Activated B cell treated with CpG ODN at 0.5 μM for 24 hours (primary cell): ENCODE data around the gene OLFML2A. TPM values are rescaled to one million over a fixed set of nuclear protein-coding genes. Genes with fewer than 3 reads are reported as not detected.

Experiments used
- ATAC-seq: fragments of 200-7000 bp; cut with Tn5 transposase; one replicate; pipeline ENCODE4 v1.10.0; 2021; ENCODE audit warnings: low read depth, mild to moderate bottlenecking, moderate library complexity
- CTCF ChIA-PET: fragments of 350-600 bp; sonication (Branson Sonifier 250); formaldehyde crosslinking; loops from one replicate; lab custom pipeline; 2021; ENCODE audit warnings: antibody characterized with exemption; lab: Charles Lee
- POLR2A ChIA-PET: fragments of 350-600 bp; sonication (Branson Sonifier 250); formaldehyde crosslinking; loops from one replicate; lab custom pipeline; 2021; ENCODE audit warnings: antibody characterized with exemption; lab: Charles Lee
- DNase-seq: peaks from one replicate; pipeline ENCODE4 v3.0.0; 2022
- H3K27ac Mint-ChIP-seq: one replicate; pipeline ENCODE4 v1.8.0; 2020; ENCODE audit warnings: mixed read lengths
- H3K27me3 Mint-ChIP-seq: one replicate; pipeline ENCODE4 v1.8.0; 2021; ENCODE audit warnings: mixed read lengths
- H3K36me3 Mint-ChIP-seq: one replicate; pipeline ENCODE4 v1.8.0; 2021; ENCODE audit warnings: low read depth, mixed read lengths
- H3K4me1 Mint-ChIP-seq: one replicate; pipeline ENCODE4 v1.8.0; 2021; ENCODE audit warnings: mixed read lengths
- H3K4me3 Mint-ChIP-seq: one replicate; pipeline ENCODE4 v1.8.0; 2020; ENCODE audit warnings: mild to moderate bottlenecking, mixed read lengths
- H3K9me3 Mint-ChIP-seq: one replicate; pipeline ENCODE4 v1.8.0; 2020; ENCODE audit warnings: mixed read lengths
- intact Hi-C: fragments of 100-400 bp; cut with micrococcal nuclease; formaldehyde crosslinking; loops from one replicate; pipeline ENCODE4 v1.15.1; 2024
- total RNA-seq: library from RNA; stranded (reverse); gene quantifications from 2 replicates; pipeline ENCODE4 v1.2.3, GENCODE V29; 2022
- TF ChIP-seq, protein P1 (sequence below): fragments of 200-600 bp; IDR thresholded peaks from one replicate; pipeline ENCODE4 v1.8.0; 2022; ENCODE audit warnings: antibody characterized with exemption, mild to moderate bottlenecking

Gene OLFML2A
- total RNA-seq, 1 donor from 2014 or later = 0.78 TPM

DNA sequence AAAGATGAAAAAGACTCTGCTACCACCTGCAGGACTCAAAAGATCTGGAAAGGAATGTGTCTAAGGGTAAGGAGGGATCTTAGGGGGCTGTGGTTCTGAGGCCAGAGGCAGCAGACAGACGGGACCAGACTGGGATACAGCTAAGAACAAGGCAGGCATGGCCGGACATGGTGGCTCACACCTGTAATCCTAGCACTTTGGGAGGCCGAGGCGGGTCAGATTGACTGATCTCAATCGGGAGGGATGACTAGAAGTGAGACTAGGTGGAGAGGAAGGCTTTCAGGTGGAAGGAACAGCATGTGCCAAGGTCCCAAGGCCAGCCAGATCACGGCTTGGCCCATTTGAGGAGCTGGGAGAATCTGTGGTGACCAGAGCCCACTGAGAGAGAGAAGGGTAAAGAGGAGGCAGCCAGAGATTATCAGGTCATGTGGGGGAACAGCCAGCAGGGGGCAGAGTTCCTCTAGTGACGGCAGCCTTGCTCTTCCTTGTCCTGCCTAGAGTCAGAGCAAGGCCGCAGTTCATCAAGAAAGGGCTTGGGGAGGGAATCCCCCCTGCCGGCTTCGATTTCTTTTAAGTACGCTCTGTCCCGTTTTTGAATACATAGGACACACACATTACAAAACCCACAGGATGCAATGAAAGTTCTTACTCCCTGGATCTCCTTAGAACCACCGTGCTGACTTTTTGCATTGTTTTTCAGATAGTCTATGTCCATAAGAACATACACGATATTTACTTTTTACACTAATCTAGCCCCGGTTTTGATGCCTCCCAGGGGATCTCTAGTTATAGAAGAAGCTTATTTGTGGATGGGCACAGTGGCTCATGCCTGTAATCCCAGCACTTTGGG, 2.6 kb upstream of the OLFML2A start:
- ChIA-PET CTCF (interaction anchor here (1.0 to 10.3 kb wide), 5 partner anchors 72 to 124 kb away, joined by 3 to 216 read pairs (median 3); partner anchors contain the start of gene WDR38), POLR2A (no interaction called here)
- ATAC-seq (peak; percentile 20), DNase-seq (peak; percentile 74)
- peak overlapping the region; percentile 56 for H3K27ac Mint-ChIP-seq
- peaks cover 25% of the 10 kb centered on the region for H3K27me3 Mint-ChIP-seq
- TF ChIP-seq, protein P1, sequence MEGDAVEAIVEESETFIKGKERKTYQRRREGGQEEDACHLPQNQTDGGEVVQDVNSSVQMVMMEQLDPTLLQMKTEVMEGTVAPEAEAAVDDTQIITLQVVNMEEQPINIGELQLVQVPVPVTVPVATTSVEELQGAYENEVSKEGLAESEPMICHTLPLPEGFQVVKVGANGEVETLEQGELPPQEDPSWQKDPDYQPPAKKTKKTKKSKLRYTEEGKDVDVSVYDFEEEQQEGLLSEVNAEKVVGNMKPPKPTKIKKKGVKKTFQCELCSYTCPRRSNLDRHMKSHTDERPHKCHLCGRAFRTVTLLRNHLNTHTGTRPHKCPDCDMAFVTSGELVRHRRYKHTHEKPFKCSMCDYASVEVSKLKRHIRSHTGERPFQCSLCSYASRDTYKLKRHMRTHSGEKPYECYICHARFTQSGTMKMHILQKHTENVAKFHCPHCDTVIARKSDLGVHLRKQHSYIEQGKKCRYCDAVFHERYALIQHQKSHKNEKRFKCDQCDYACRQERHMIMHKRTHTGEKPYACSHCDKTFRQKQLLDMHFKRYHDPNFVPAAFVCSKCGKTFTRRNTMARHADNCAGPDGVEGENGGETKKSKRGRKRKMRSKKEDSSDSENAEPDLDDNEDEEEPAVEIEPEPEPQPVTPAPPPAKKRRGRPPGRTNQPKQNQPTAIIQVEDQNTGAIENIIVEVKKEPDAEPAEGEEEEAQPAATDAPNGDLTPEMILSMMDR = no peak
- peaks cover 6% of the 10 kb centered on the region for H3K36me3 Mint-ChIP-seq
- H3K4me3 Mint-ChIP-seq = peak overlapping the region; percentile 28
- peaks cover 38% of the 10 kb centered on the region for H3K4me1 Mint-ChIP-seq
- intact Hi-C loops = loop anchor here (1.0 to 5.0 kb wide), 5 partner anchors 26 to 600 kb away; partner anchors contain the start of gene WDR38
- H3K9me3 Mint-ChIP-seq = no peaks in the 10 kb centered on the region

DNA sequence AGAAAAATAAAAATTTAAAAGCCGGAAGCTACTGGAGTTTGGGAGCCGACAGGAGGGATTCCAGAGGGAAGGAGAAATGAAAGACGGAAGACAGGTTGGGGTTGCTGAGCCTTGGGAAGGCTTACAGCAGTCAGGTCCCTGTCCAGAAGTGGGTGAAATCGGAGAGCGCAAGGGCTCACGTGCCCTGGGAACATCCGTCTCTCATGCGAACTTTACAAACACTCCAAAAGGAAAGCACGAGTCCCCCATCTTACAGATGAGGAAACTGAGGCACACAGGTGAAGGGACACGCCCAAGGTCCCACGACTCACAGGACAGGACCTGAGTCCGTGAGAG, 347 bp upstream of the OLFML2A start:
- H3K27ac Mint-ChIP-seq = no peak overlapping the region
- peaks cover 25% of the 10 kb centered on the region for H3K4me1 Mint-ChIP-seq
- peaks cover under 1% of the 10 kb centered on the region for H3K36me3 Mint-ChIP-seq
- intact Hi-C loops = no loop called here
- TF ChIP-seq, protein P1 = no peak
- CTCF ChIA-PET = interaction anchor here (0.6 to 10.3 kb wide), 5 partner anchors 11 to 1436 kb away, joined by 3 to 216 read pairs (median 4); partner anchors contain the start of gene WDR38
- no peak for DNase-seq
- POLR2A ChIA-PET = interaction anchor here (1.6 kb wide), 1 partner anchor 84 kb away, joined by 5 read pairs; no protein-coding TSS in a partner anchor
- no peaks in the 10 kb centered on the region for H3K9me3 Mint-ChIP-seq
- no peak for ATAC-seq
- H3K4me3 Mint-ChIP-seq = peak overlapping the region; percentile 70
- peaks cover 17% of the 10 kb centered on the region for H3K27me3 Mint-ChIP-seq

DNA sequence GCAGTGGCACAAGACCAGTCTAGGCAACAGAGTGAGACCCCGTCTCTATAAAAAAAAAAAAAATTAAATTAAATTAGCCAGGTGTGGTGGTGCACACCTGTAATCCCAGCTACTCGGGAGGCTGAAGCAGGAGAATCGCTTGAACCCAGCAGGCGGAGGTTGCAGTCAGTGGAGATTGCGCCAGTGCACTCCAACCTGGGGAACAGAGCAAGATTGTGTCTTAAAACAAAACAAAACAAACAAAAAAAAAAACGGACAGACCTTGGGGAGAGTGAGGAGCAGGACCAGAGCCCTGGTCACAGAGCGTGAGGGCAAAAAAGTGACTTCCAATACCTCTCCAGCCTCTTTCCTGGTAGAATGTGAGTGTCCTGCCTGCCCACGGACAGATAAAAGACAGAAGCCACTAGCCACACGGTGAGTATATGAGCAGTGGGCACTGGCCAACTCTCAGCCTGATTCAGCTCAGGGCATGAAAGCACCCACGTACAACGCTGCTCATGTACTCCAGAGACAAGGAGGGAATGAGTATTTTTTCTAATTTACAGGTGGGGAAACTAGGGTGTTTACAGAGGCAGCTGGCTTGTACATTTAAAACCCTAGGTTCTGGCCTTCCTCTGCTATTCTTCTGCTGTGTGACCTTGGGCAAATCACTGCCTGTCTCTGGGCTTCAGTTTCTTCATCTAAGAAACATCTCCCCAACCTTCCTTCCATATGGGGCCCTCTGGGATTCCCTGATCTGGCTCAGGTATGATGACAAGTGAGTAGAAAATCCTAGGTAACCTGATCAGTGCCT, 1.8 kb downstream of the OLFML2A start:
- ATAC-seq (no peak), DNase-seq (no peak)
- ChIA-PET CTCF (interaction anchor here (0.9 kb wide), 1 partner anchor 62 kb away, joined by 3 read pairs; no protein-coding TSS in a partner anchor), POLR2A (interaction anchor here (0.5 to 0.7 kb wide), 2 partner anchors 71 to 83 kb away, joined by 5 to 9 read pairs; partner anchors contain the start of gene RPL35)
- H3K27me3 Mint-ChIP-seq = peaks cover 15% of the 10 kb centered on the region
- TF ChIP-seq, protein P1 = no peak
- no peaks in the 10 kb centered on the region for H3K36me3 Mint-ChIP-seq
- H3K4me1 Mint-ChIP-seq = peaks cover 16% of the 10 kb centered on the region
- no peak overlapping the region for H3K27ac Mint-ChIP-seq
- H3K4me3 Mint-ChIP-seq = no peak overlapping the region
- intact Hi-C loops = no loop called here
- no peaks in the 10 kb centered on the region for H3K9me3 Mint-ChIP-seq

DNA sequence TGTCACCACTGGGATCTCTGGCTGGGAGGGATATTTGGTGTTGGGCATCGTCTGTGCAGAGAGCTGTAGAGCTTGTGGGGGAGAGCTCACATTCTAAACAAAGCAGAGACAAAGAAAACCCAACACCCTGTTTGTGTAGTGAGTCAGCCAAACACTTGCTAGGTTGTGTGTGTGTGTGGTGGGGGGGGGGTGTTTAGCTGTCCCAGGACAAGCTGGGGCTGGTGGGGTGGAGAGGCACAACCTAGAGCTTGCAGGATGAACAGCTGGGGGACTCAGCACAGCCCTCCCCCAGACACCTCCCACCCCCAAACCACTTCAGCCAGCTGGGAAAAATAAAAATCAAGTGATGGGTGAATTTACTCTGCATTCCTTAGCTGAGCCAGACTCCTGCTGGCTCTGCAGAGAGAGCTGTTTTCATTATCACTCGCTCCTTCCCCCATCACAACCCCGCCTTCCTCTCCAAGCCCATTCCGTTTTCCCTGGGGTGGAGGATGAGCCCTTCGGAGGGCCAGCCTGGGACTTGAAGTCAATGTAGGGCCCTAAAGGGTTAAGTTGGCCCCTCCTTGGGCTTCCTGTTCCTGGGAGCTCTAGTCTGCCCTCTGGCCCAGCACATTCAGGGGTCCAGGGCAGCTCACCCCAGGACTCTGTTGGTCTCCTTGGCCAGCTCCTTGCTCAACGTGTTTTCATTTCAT, 2.6 kb downstream of the OLFML2A start:
- Mint-ChIP-seq H3K27ac (no peak overlapping the region), H3K36me3 (no peaks in the 10 kb centered on the region), H3K4me3 (no peak overlapping the region), H3K27me3 (peaks cover 11% of the 10 kb centered on the region), H3K4me1 (peaks cover 13% of the 10 kb centered on the region), H3K9me3 (no peaks in the 10 kb centered on the region)
- no peak for DNase-seq
- ATAC-seq = no peak
- TF ChIP-seq, protein P1 = no peak
- intact Hi-C loops = no loop called here
- ChIA-PET POLR2A (interaction anchor here (0.6 to 0.7 kb wide), 2 partner anchors 82 to 216 kb away, joined by 3 to 5 read pairs; partner anchors contain the start of gene RPL35), CTCF (interaction anchor here (0.9 kb wide), 1 partner anchor 62 kb away, joined by 3 read pairs; no protein-coding TSS in a partner anchor)
